ELF-1 (cell line): ENCODE data around the gene BMP6.

Source experiments
- DNase-seq: peaks from one replicate; pipeline ENCODE4 v3.0.0-alpha.2; 2016; ENCODE audit warnings: low read depth, low spot score

BMP6 gene

GRCh38 chr6:7825986-7826385 lies 100.1 kb downstream of the BMP6 start:
- DNase-seq, result no peak

GRCh38 chr6:7827142-7827541 lies 101.2 kb downstream of the BMP6 start:
- no peak for DNase-seq

- DNase-seq, result no peak
Measured at GRCh38 chr6:7828124-7828523, 102.2 kb downstream of the BMP6 start.

GRCh38 chr6:7832904-7833750 lies 107.2 kb downstream of the BMP6 start:
- DNase-seq, result no peak

- no peak for DNase-seq
Measured at GRCh38 chr6:7833751-7834070, 107.8 kb downstream of the BMP6 start.

- no peak for DNase-seq
Measured at GRCh38 chr6:7836371-7837026, 110.6 kb downstream of the BMP6 start.

GRCh38 chr6:7841781-7842468 lies 116.0 kb downstream of the BMP6 start:
- DNase-seq, result no peak

- no peak for DNase-seq
Measured at GRCh38 chr6:7846966-7847818, 121.3 kb downstream of the BMP6 start.

GRCh38 chr6:7848229-7848628 lies 122.3 kb downstream of the BMP6 start:
- no peak for DNase-seq

- DNase-seq, result no peak
Measured at GRCh38 chr6:7851780-7852179, 125.9 kb downstream of the BMP6 start.

- peak; percentile 40 for DNase-seq
Measured at GRCh38 chr6:7859591-7859990, 133.7 kb downstream of the BMP6 start.

GRCh38 chr6:7865781-7866180 lies 139.9 kb downstream of the BMP6 start:
- DNase-seq, result no peak

GRCh38 chr6:7866526-7866925 lies 140.6 kb downstream of the BMP6 start:
- no peak for DNase-seq

- DNase-seq, result no peak
Measured at GRCh38 chr6:7868926-7869325, 143.0 kb downstream of the BMP6 start.

- no peak for DNase-seq
Measured at GRCh38 chr6:7878401-7878964, 152.6 kb downstream of the BMP6 start.

GRCh38 chr6:7879043-7879442 lies 153.1 kb downstream of the BMP6 start:
- DNase-seq, result no peak

GRCh38 chr6:7879579-7879978 lies 153.7 kb downstream of the BMP6 start:
- no peak for DNase-seq

GRCh38 chr6:7879980-7880717 lies 154.2 kb downstream of the BMP6 start:
- DNase-seq, result no peak

GRCh38 chr6:7880718-7881107 lies 154.8 kb downstream of the BMP6 start:
- DNase-seq, result no peak

GRCh38 chr6:7881765-7882500 lies 156.0 kb downstream of the BMP6 start:
- no peak for DNase-seq
